ENCODE data around the gene SLC9A6.

Gene SLC9A6

GRCh38 chrX:135985157-135985972, at the start of gene SLC9A6 (continued):
- TF ChIP-seq, protein P1, sequence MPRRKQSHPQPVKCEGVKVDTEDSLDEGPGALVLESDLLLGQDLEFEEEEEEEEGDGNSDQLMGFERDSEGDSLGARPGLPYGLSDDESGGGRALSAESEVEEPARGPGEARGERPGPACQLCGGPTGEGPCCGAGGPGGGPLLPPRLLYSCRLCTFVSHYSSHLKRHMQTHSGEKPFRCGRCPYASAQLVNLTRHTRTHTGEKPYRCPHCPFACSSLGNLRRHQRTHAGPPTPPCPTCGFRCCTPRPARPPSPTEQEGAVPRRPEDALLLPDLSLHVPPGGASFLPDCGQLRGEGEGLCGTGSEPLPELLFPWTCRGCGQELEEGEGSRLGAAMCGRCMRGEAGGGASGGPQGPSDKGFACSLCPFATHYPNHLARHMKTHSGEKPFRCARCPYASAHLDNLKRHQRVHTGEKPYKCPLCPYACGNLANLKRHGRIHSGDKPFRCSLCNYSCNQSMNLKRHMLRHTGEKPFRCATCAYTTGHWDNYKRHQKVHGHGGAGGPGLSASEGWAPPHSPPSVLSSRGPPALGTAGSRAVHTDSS (tag by site-specific recombination; IDR thresholded peaks at IDR 0.05) = peak; percentile 59
- no peak for TF ChIP-seq ZNF658 (tag by site-specific recombination; IDR thresholded peaks at IDR 0.05)
- TF ChIP-seq ZBTB8A (tag by site-specific recombination; IDR thresholded peaks at IDR 0.05) = peak; percentile 73
- TF ChIP-seq REPIN1 (tag by site-specific recombination; IDR thresholded peaks at IDR 0.05; ENCODE audit: low read depth) = no peak
- TF ChIP-seq ZNF600 (tag by site-specific recombination; IDR thresholded peaks at IDR 0.05) = 0 out of 2 replicates have a peak, but pooled peaks have one; percentile 45
- no peak for TF ChIP-seq ZNF792 (tag by site-specific recombination; IDR thresholded peaks at IDR 0.05)
- no peak for TF ChIP-seq IKZF3 (tag by site-specific recombination; IDR thresholded peaks at IDR 0.05)
- TF ChIP-seq, protein P2, sequence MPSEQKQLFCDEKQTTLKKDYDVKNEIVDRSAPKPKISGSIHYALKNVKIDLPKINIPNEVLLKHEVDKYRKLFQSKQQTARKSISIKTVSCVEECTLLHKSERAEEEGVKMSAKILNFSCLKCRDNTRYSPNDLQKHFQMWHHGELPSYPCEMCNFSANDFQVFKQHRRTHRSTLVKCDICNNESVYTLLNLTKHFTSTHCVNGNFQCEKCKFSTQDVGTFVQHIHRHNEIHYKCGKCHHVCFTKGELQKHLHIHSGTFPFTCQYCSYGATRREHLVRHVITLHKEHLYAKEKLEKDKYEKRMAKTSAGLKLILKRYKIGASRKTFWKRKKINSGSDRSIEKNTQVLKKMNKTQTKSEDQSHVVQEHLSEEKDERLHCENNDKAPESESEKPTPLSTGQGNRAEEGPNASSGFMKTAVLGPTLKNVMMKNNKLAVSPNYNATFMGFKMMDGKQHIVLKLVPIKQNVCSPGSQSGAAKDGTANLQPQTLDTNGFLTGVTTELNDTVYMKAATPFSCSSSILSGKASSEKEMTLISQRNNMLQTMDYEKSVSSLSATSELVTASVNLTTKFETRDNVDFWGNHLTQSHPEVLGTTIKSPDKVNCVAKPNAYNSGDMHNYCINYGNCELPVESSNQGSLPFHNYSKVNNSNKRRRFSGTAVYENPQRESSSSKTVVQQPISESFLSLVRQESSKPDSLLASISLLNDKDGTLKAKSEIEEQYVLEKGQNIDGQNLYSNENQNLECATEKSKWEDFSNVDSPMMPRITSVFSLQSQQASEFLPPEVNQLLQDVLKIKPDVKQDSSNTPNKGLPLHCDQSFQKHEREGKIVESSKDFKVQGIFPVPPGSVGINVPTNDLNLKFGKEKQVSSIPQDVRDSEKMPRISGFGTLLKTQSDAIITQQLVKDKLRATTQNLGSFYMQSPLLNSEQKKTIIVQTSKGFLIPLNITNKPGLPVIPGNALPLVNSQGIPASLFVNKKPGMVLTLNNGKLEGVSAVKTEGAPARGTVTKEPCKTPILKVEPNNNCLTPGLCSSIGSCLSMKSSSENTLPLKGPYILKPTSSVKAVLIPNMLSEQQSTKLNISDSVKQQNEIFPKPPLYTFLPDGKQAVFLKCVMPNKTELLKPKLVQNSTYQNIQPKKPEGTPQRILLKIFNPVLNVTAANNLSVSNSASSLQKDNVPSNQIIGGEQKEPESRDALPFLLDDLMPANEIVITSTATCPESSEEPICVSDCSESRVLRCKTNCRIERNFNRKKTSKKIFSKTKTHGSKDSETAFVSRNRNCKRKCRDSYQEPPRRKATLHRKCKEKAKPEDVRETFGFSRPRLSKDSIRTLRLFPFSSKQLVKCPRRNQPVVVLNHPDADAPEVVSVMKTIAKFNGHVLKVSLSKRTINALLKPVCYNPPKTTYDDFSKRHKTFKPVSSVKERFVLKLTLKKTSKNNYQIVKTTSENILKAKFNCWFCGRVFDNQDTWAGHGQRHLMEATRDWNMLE (tag by site-specific recombination; conservative IDR thresholded peaks at IDR 0.05; ENCODE audit: low read depth) = no peak
- TF ChIP-seq ZNF132 (tag by site-specific recombination; IDR thresholded peaks at IDR 0.05; ENCODE audit: borderline replicate concordance) = no peak
- no peak for TF ChIP-seq ZSCAN18 (tag by site-specific recombination; IDR thresholded peaks at IDR 0.05)
- no peak for TF ChIP-seq KLF1 (tag by site-specific recombination; IDR thresholded peaks at IDR 0.05)
- no peak for TF ChIP-seq ZNF157 (tag by site-specific recombination; IDR thresholded peaks at IDR 0.05)
- 0 out of 2 replicates have a peak, but pooled peaks have one; percentile 27 for TF ChIP-seq SP2 (tag by site-specific recombination; IDR thresholded peaks at IDR 0.05)
- TF ChIP-seq FEZF1 (tag by site-specific recombination; IDR thresholded peaks at IDR 0.05) = peak; percentile 71
- TF ChIP-seq ZNF585B (tag by site-specific recombination; IDR thresholded peaks at IDR 0.05) = no peak
- no peak for TF ChIP-seq SETDB1 (IDR thresholded peaks at IDR 0.05; ENCODE audit: insufficient read length, low read length)
- no peak for TF ChIP-seq ZNF426 (tag by site-specific recombination; IDR thresholded peaks at IDR 0.05)
- TF ChIP-seq, protein P3, sequence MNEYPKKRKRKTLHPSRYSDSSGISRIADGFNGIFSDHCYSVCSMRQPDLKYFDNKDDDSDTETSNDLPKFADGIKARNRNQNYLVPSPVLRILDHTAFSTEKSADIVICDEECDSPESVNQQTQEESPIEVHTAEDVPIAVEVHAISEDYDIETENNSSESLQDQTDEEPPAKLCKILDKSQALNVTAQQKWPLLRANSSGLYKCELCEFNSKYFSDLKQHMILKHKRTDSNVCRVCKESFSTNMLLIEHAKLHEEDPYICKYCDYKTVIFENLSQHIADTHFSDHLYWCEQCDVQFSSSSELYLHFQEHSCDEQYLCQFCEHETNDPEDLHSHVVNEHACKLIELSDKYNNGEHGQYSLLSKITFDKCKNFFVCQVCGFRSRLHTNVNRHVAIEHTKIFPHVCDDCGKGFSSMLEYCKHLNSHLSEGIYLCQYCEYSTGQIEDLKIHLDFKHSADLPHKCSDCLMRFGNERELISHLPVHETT (tag by site-specific recombination; IDR thresholded peaks at IDR 0.05) = no peak
- no peak for TF ChIP-seq EGR2 (tag by site-specific recombination; IDR thresholded peaks at IDR 0.05; ENCODE audit: low read depth)
- TF ChIP-seq ZNF223 (tag by site-specific recombination; IDR thresholded peaks at IDR 0.05) = no peak
- TF ChIP-seq, protein P4, sequence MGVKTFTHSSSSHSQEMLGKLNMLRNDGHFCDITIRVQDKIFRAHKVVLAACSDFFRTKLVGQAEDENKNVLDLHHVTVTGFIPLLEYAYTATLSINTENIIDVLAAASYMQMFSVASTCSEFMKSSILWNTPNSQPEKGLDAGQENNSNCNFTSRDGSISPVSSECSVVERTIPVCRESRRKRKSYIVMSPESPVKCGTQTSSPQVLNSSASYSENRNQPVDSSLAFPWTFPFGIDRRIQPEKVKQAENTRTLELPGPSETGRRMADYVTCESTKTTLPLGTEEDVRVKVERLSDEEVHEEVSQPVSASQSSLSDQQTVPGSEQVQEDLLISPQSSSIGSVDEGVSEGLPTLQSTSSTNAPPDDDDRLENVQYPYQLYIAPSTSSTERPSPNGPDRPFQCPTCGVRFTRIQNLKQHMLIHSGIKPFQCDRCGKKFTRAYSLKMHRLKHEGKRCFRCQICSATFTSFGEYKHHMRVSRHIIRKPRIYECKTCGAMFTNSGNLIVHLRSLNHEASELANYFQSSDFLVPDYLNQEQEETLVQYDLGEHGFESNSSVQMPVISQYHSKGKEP (tag by site-specific recombination; IDR thresholded peaks at IDR 0.05) = no peak
- TF ChIP-seq, protein P5, sequence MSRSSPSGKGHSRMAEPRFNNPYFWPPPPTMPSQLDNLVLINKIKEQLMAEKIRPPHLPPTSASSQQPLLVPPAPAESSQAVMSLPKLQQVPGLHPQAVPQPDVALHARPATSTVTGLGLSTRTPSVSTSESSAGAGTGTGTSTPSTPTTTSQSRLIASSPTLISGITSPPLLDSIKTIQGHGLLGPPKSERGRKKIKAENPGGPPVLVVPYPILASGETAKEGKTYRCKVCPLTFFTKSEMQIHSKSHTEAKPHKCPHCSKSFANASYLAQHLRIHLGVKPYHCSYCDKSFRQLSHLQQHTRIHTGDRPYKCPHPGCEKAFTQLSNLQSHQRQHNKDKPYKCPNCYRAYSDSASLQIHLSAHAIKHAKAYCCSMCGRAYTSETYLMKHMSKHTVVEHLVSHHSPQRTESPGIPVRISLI (tag by site-specific recombination; IDR thresholded peaks at IDR 0.05) = no peak
- TF ChIP-seq, protein P6, sequence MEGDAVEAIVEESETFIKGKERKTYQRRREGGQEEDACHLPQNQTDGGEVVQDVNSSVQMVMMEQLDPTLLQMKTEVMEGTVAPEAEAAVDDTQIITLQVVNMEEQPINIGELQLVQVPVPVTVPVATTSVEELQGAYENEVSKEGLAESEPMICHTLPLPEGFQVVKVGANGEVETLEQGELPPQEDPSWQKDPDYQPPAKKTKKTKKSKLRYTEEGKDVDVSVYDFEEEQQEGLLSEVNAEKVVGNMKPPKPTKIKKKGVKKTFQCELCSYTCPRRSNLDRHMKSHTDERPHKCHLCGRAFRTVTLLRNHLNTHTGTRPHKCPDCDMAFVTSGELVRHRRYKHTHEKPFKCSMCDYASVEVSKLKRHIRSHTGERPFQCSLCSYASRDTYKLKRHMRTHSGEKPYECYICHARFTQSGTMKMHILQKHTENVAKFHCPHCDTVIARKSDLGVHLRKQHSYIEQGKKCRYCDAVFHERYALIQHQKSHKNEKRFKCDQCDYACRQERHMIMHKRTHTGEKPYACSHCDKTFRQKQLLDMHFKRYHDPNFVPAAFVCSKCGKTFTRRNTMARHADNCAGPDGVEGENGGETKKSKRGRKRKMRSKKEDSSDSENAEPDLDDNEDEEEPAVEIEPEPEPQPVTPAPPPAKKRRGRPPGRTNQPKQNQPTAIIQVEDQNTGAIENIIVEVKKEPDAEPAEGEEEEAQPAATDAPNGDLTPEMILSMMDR (tag by site-specific recombination; IDR thresholded peaks at IDR 0.05) = peak; percentile 44
- no peak for TF ChIP-seq ZNF266 (tag by site-specific recombination; IDR thresholded peaks at IDR 0.05; ENCODE audit: low read depth)
- TF ChIP-seq YY1 (tag by site-specific recombination; IDR thresholded peaks at IDR 0.05) = no peak; the same call in 1 of the 2 replicates
